Neuronal stem cell (in vitro differentiated cells): Measurements from ENCODE around the gene SLC6A16.
"Not testable (repeated sequence)": the region's sequence is repeated elsewhere in the genome, so short reads cannot be mapped to it uniquely, and the experiment has no call there.

ENCODE experiments used
- DNase-seq: peaks from one replicate; pipeline ENCODE4 v3.0.0-alpha.2; 2013; ENCODE audit warnings: low spot score
- H2AFZ ChIP-seq: one replicate; pipeline ENCODE4 v1.6.1; 2013; ENCODE audit warnings: mild to moderate bottlenecking, low read length, inconsistent platforms
- H2AK5ac ChIP-seq: 2 replicates; pipeline ENCODE4 v1.6.1; 2013; ENCODE audit warnings: low read depth, mild to moderate bottlenecking, inconsistent platforms, low read length, moderate library complexity, mixed read lengths
- H2BK120ac ChIP-seq: 2 replicates; pipeline ENCODE4 v1.6.1; 2013; ENCODE audit warnings: low read depth, mild to moderate bottlenecking, inconsistent platforms, low read length, moderate library complexity, mixed read lengths
- H2BK12ac ChIP-seq: one replicate; pipeline ENCODE4 v1.6.1; 2013; ENCODE audit warnings: low read length, inconsistent platforms
- H2BK15ac ChIP-seq: 2 replicates; pipeline ENCODE4 v1.6.1; 2013; ENCODE audit warnings: mild to moderate bottlenecking, low read length, inconsistent platforms, mixed read lengths
- H2BK5ac ChIP-seq: one replicate; pipeline ENCODE4 v1.6.1; 2013; ENCODE audit warnings: inconsistent platforms, mild to moderate bottlenecking, low read length, moderate library complexity
- H3K14ac ChIP-seq: one replicate; pipeline ENCODE4 v1.6.1; 2013; ENCODE audit warnings: low read length, inconsistent platforms
- H3K18ac ChIP-seq: 2 replicates; pipeline ENCODE4 v1.6.1; 2013; ENCODE audit warnings: low read length, inconsistent platforms
- H3K23ac ChIP-seq: 2 replicates; pipeline ENCODE4 v1.6.1; 2013; ENCODE audit warnings: low read depth, mild to moderate bottlenecking, mixed read lengths, low read length, inconsistent platforms; ENCODE audit not compliant: poor library complexity
- H3K27ac ChIP-seq: replicated peaks from 3 replicates; pipeline ENCODE4 v1.5.1; 2013; ENCODE audit warnings: low read length, inconsistent platforms
- H3K27me3 ChIP-seq, 3 experiments: 2 replicates each; pipeline ENCODE4 v1.6.1; 2013; ENCODE audit warnings: low read length in 3 of 3, mild to moderate bottlenecking in 2 of 3, inconsistent platforms in 1 of 3, low read depth in 1 of 3, mixed read lengths in 1 of 3, moderate library complexity in 1 of 3; ENCODE audit not compliant: control insufficient read depth in 3 of 3, insufficient read depth in 3 of 3
- H3K36me3 ChIP-seq, 2 donors: replicated peaks in 1 of 2; 2 replicates each; pipeline ENCODE4 v1.6.1; 2013; ENCODE audit warnings: low read length in 2 of 2; ENCODE audit not compliant: control insufficient read depth in 2 of 2, insufficient read depth in 2 of 2
- H3K4ac ChIP-seq: 2 replicates; pipeline ENCODE4 v1.6.1; 2013; ENCODE audit warnings: inconsistent platforms, mild to moderate bottlenecking, low read length, moderate library complexity
- H3K4me1 ChIP-seq, 2 donors: 1 replicate in 1 of 2; 2 replicates in 1 of 2; pipeline ENCODE4 v1.6.1; 2013; ENCODE audit warnings: low read length in 2 of 2, low read depth in 1 of 2; ENCODE audit not compliant: control insufficient read depth in 2 of 2, insufficient read depth in 1 of 2
- H3K4me2 ChIP-seq: one replicate; pipeline ENCODE4 v1.6.1; 2013; ENCODE audit warnings: mild to moderate bottlenecking, low read length, inconsistent platforms; ENCODE audit not compliant: insufficient read depth, poor library complexity, severe bottlenecking
- H3K4me3 ChIP-seq, 2 donors: 2 replicates each; pipeline ENCODE4 v1.5.1; 2013; ENCODE audit warnings: low read length in 2 of 2, mild to moderate bottlenecking in 2 of 2, inconsistent platforms in 1 of 2, moderate library complexity in 1 of 2
- H3K79me1 ChIP-seq: one replicate; pipeline ENCODE4 v1.6.1; 2013; ENCODE audit warnings: low read depth, mild to moderate bottlenecking, inconsistent platforms, low read length, moderate library complexity
- H3K9ac ChIP-seq: one replicate; pipeline ENCODE4 v1.6.1; 2013; ENCODE audit warnings: mild to moderate bottlenecking, low read depth, low read length, inconsistent platforms; ENCODE audit not compliant: poor library complexity
- H3K9me3 ChIP-seq, 2 donors: replicated peaks in 1 of 2; 2 replicates each; pipeline versions ENCODE3 to v1.6.1; 2013; ENCODE audit warnings: low read length in 2 of 2, mild to moderate bottlenecking in 2 of 2, inconsistent platforms in 1 of 2, low read depth in 1 of 2, mixed read lengths in 1 of 2, moderate library complexity in 1 of 2; ENCODE audit not compliant: control insufficient read depth in 2 of 2, insufficient read depth in 1 of 2
- H4K8ac ChIP-seq: one replicate; pipeline ENCODE4 v1.6.1; 2013; ENCODE audit warnings: low read depth, mild to moderate bottlenecking, inconsistent platforms, low read length, moderate library complexity
- H4K91ac ChIP-seq: one replicate; pipeline ENCODE4 v1.6.1; 2013; ENCODE audit warnings: low read length, low read depth, mild to moderate bottlenecking, inconsistent platforms; ENCODE audit not compliant: poor library complexity
- WGBS, 2 donors: extraction: QIAGEN DNeasy Blood & Tissue Kit; methylation state at CpG; one replicate each; pipeline ENCODE4 v1.1.7; 2013; ENCODE audit warnings: missing lambda C conversion rate in 2 of 2, mixed read lengths in 1 of 2; ENCODE audit not compliant: insufficient read length in 2 of 2, insufficient replicate concordance in 1 of 2; ENCODE audit errors: extremely low coverage in 2 of 2; 5-methylcytosine and 5-hydroxymethylcytosine counted together

Gene SLC6A16

GRCh38 chr19:49315111-49315510 lies 9.9 kb downstream of the SLC6A16 start:
- H2BK12ac ChIP-seq, result no peak overlapping the region
- H2BK120ac ChIP-seq, result no peak overlapping the region
- no peak overlapping the region for H2BK5ac ChIP-seq
- no CpG with 5 or more reads among the region's 1 CpG for WGBS, 2 donors
- no peaks in the 10 kb centered on the region for H3K27me3 ChIP-seq
- no peak overlapping the region for H3K18ac ChIP-seq
- H4K8ac ChIP-seq, result no peak overlapping the region
- H2AK5ac ChIP-seq, result no peak overlapping the region
- no peak for DNase-seq
- no peak overlapping the region for H3K4ac ChIP-seq
- no peaks in the 10 kb centered on the region for H3K79me1 ChIP-seq
- no peak overlapping the region for H3K4me3 ChIP-seq
- H3K9me3 ChIP-seq, result peaks cover 8 to 24% of the 10 kb centered on the region in 2 donors
- no peak overlapping the region for H3K9ac ChIP-seq
- H3K27ac ChIP-seq, result peak overlapping the region; percentile 6
- H2BK15ac ChIP-seq, result no peak overlapping the region
- H4K91ac ChIP-seq, result no peak overlapping the region
- no peak overlapping the region for H3K14ac ChIP-seq
- H3K4me1 ChIP-seq, result peaks cover 0 to 2% of the 10 kb centered on the region in 2 donors
- H3K23ac ChIP-seq, result no peak overlapping the region
- no peak overlapping the region for H2AFZ ChIP-seq
- no peak overlapping the region for H3K4me2 ChIP-seq
- peaks cover 14 to 90% of the 10 kb centered on the region in 2 donors for H3K36me3 ChIP-seq

GRCh38 chr19:49309087-49309486 lies 15.9 kb downstream of the SLC6A16 start:
- peaks cover 2 to 4% of the 10 kb centered on the region in 2 donors for H3K9me3 ChIP-seq

DNA sequence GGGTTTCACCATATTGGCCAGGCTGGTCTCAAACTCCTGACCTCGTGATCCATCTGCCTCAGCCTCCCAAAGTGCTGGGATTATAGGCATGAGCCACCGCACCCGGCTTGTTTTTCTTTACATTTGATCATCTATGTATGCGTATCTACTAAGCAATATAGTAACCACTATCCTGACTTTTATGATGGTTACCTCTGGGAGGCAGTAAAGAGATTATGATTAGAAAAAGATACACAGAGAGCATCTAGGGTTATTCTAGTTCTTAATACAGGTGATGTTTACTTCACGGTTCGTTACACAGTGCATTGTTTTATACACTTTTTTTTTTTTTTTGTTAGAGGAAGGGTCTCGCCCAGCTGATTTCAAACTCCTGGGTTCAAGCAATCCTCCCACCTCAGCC lies 18.3 kb downstream of the SLC6A16 start:
- not testable (repeated sequence) for H3K23ac ChIP-seq, H2BK120ac ChIP-seq, H4K8ac ChIP-seq

More at GRCh38 chr19:49309087-49309486, 15.9 kb downstream of the SLC6A16 start:
- Histone ChIP-seq H3K18ac (no peak overlapping the region), H3K27ac (no peak overlapping the region), H2BK15ac (no peak overlapping the region), H2BK5ac (no peak overlapping the region), H3K27me3 (no peaks in the 10 kb centered on the region), H3K36me3 (peaks cover 23 to 71% of the 10 kb centered on the region in 2 donors), H4K8ac (no peak overlapping the region), H2BK12ac (no peak overlapping the region), H3K4me3 (no peak overlapping the region), H3K4me1 (no peaks in the 10 kb centered on the region), H3K9ac (no peak overlapping the region), H3K79me1 (no peaks in the 10 kb centered on the region), H3K4me2 (no peak overlapping the region), H3K23ac (no peak overlapping the region), H3K14ac (no peak overlapping the region), H2AK5ac (no peak overlapping the region), H2AFZ (no peak overlapping the region), H2BK120ac (no peak overlapping the region), H4K91ac (no peak overlapping the region), H3K4ac (no peak overlapping the region)
- DNase-seq, result no peak
- no CpG with 5 or more reads among the region's 6 CpGs for WGBS, 2 donors

DNA sequence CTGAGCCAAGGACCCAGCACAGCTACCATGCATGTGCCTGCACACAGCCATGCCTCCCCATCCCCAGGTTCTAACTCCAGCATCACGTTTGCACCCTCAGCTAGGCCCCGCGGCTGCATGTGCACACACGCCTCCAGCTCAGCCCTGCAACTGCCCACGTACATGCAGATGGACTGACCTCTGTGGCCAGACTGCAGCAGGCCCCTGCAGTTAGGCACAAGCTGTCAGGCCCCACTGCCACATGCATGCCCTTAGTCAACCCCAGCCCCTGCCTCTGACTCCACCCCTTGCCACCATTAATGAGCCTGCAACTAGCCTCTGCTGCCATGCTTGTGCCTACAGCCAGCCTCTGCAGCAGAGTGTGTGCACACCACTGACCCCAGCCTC lies 23.1 kb downstream of the SLC6A16 start:
- H3K14ac ChIP-seq, result no peak overlapping the region
- H3K4me2 ChIP-seq, result no peak overlapping the region
- no peak overlapping the region for H3K27ac ChIP-seq
- H3K9ac ChIP-seq, result peak overlapping the region; percentile 1
- H2BK15ac ChIP-seq, result no peak overlapping the region
- H4K91ac ChIP-seq, result no peak overlapping the region
- no peaks in the 10 kb centered on the region for H3K27me3 ChIP-seq
- no peak overlapping the region for H2AFZ ChIP-seq
- no peak overlapping the region for H3K4ac ChIP-seq
- H3K9me3 ChIP-seq, result peaks cover 0 to 13% of the 10 kb centered on the region in 2 donors
- no CpG with 5 or more reads among the region's 5 CpGs for WGBS, 2 donors
- no peak overlapping the region for H2BK120ac ChIP-seq
- H3K79me1 ChIP-seq, result no peaks in the 10 kb centered on the region
- no peak overlapping the region for H4K8ac ChIP-seq
- H2AK5ac ChIP-seq, result no peak overlapping the region
- H3K23ac ChIP-seq, result peak overlapping the region; percentile 62
- H2BK12ac ChIP-seq, result no peak overlapping the region
- H3K4me1 ChIP-seq, result peaks cover 0 to 3% of the 10 kb centered on the region in 2 donors
- peaks cover 2 to 31% of the 10 kb centered on the region in 2 donors for H3K36me3 ChIP-seq
- H3K18ac ChIP-seq, result no peak overlapping the region
- peak overlapping the region in 1 of 2 donors; percentile 58 for H3K4me3 ChIP-seq
- no peak for DNase-seq
- H2BK5ac ChIP-seq, result no peak overlapping the region

More for the DNA sequence above, 18.3 kb downstream of the SLC6A16 start:
- not testable (repeated sequence) for H3K27me3 ChIP-seq, H3K4me1 ChIP-seq, H3K4me2 ChIP-seq, H2AK5ac ChIP-seq, H2BK12ac ChIP-seq, H3K79me1 ChIP-seq, DNase-seq, H2AFZ ChIP-seq, H3K27ac ChIP-seq, H3K14ac ChIP-seq, H3K18ac ChIP-seq, H3K4ac ChIP-seq, H2BK5ac ChIP-seq, H4K91ac ChIP-seq, H3K9ac ChIP-seq, H3K4me3 ChIP-seq, H2BK15ac ChIP-seq
- WGBS, 2 donors, result no CpG with 5 or more reads among the region's 7 CpGs
- peaks cover 23 to 55% of the 10 kb centered on the region in 2 donors for H3K36me3 ChIP-seq
- H3K9me3 ChIP-seq, result peaks cover 4 to 13% of the 10 kb centered on the region in 2 donors
